ENCODE results near the gene PRKCH. TPM values are rescaled to one million over a fixed set of nuclear protein-coding genes. Genes with fewer than 3 reads are reported as not detected.

PRKCH gene
- total and polyA plus RNA-seq, 3 experiments from 2014 or later: 165 to 369 (median 166) TPM

GRCh38 chr14:61329478-61330051, 8.2 kb downstream of the PRKCH start:
- peak overlapping the region; percentile 68 for H3K4me3 ChIP-seq (ENCODE audit: low read length)
- no peaks in the 10 kb centered on the region for H3K27me3 ChIP-seq (ENCODE audit: insufficient read depth, low read length, poor library complexity, severe bottlenecking)
- H3K4me1 Mint-ChIP-seq: peaks cover 72 to 89% (median 86%) of the 10 kb centered on the region in 3 donors
- no peaks in the 10 kb centered on the region for H3K36me3 ChIP-seq (ENCODE audit: insufficient read depth, low read length)
- POLR2A ChIA-PET: interaction anchor here (1.0 kb wide), 2 partner anchors 13 to 31 kb away, joined by 3 to 4 read pairs; no protein-coding TSS in a partner anchor
- CTCF ChIA-PET: interaction anchor here (0.6 to 1.6 kb wide), 6 partner anchors 9 to 60 kb away, joined by 3 to 7 read pairs (median 3); no protein-coding TSS in a partner anchor
- H3K36me3 Mint-ChIP-seq: peaks cover 18 to 63% (median 27%) of the 10 kb centered on the region in 3 donors
- peaks cover 94% of the 10 kb centered on the region for H3K4me1 ChIP-seq (ENCODE audit: insufficient read depth, low read length)
- peak overlapping the region in 7 of 8 donors; percentile 86 to 100 (median 95) for H3K27ac Mint-ChIP-seq
- DNase-seq: no peak
- no peaks in the 10 kb centered on the region for H3K9me3 ChIP-seq (ENCODE audit: low read length)
- no peaks in the 10 kb centered on the region for H3K27me3 Mint-ChIP-seq
- H3K9me3 Mint-ChIP-seq: no peaks in the 10 kb centered on the region
- H3K4me3 Mint-ChIP-seq: peak overlapping the region in 6 of 7 donors; percentile 98 to 100 (median 98)
- H3K27ac ChIP-seq (ENCODE audit: low read depth, low read length): peak overlapping the region; percentile 46

- H3K4me3 Mint-ChIP-seq: peak overlapping the region in 6 of 7 donors; percentile 98 to 100 (median 98)
- Histone ChIP-seq H3K27me3 (ENCODE audit: insufficient read depth, low read length, poor library complexity, severe bottlenecking) (no peaks in the 10 kb centered on the region), H3K4me1 (ENCODE audit: insufficient read depth, low read length) (peaks cover 91% of the 10 kb centered on the region), H3K27ac (ENCODE audit: low read depth, low read length) (peak overlapping the region; percentile 46), H3K9me3 (ENCODE audit: low read length) (no peaks in the 10 kb centered on the region), H3K4me3 (ENCODE audit: low read length) (peak overlapping the region; percentile 68), H3K36me3 (ENCODE audit: insufficient read depth, low read length) (no peaks in the 10 kb centered on the region)
- no peaks in the 10 kb centered on the region for H3K9me3 Mint-ChIP-seq
- POLR2A ChIA-PET: interaction anchor here (1.0 to 3.3 kb wide), 5 partner anchors 8 to 58 kb away, joined by 4 to 26 read pairs (median 6); partner anchors contain the start of gene PRKCH
- no peak for DNase-seq
- H3K27me3 Mint-ChIP-seq: no peaks in the 10 kb centered on the region
- H3K27ac Mint-ChIP-seq: peak overlapping the region in 7 of 8 donors; percentile 86 to 100 (median 95)
- H3K36me3 Mint-ChIP-seq: peaks cover 11 to 60% (median 27%) of the 10 kb centered on the region in 3 donors
- CTCF ChIA-PET: interaction anchor here (0.5 to 1.6 kb wide), 13 partner anchors 9 to 459 kb away, joined by 3 to 7 read pairs (median 3); partner anchors contain the start of gene PRKCH
- peaks cover 72 to 91% (median 86%) of the 10 kb centered on the region in 3 donors for H3K4me1 Mint-ChIP-seq
These were observed 9.1 kb downstream of the PRKCH start for GRCh38 chr14:61330511-61330910.

- Mint-ChIP-seq H3K36me3 (peaks cover 9 to 55% (median 23%) of the 10 kb centered on the region in 3 donors), H3K27me3 (no peaks in the 10 kb centered on the region), H3K9me3 (no peaks in the 10 kb centered on the region), H3K4me1 (peaks cover 73 to 88% (median 86%) of the 10 kb centered on the region in 3 donors), H3K4me3 (peak overlapping the region; percentile 83 to 88 (median 86)), H3K27ac (peak overlapping the region; percentile 97 to 99 (median 98))
- H3K9me3 ChIP-seq (ENCODE audit: low read length): no peaks in the 10 kb centered on the region
- H3K4me1 ChIP-seq (ENCODE audit: insufficient read depth, low read length): peaks cover 91% of the 10 kb centered on the region
- CTCF ChIA-PET: interaction anchor here (0.7 to 3.0 kb wide), 9 partner anchors 9 to 75 kb away, joined by 3 to 31 read pairs (median 5); partner anchors contain the start of gene PRKCH
- H3K27ac ChIP-seq (ENCODE audit: low read depth, low read length): peak overlapping the region; percentile 48
- no peaks in the 10 kb centered on the region for H3K36me3 ChIP-seq (ENCODE audit: insufficient read depth, low read length)
- POLR2A ChIA-PET: interaction anchor here (0.6 to 3.3 kb wide), 3 partner anchors 10 to 106 kb away, joined by 3 to 26 read pairs (median 7); partner anchors contain the start of gene PRKCH
- DNase-seq: no peak
- H3K4me3 ChIP-seq (ENCODE audit: low read length): peak overlapping the region; percentile 53
- no peaks in the 10 kb centered on the region for H3K27me3 ChIP-seq (ENCODE audit: insufficient read depth, low read length, poor library complexity, severe bottlenecking)
These were observed 10.7 kb downstream of the PRKCH start for GRCh38 chr14:61331992-61332657.

- Histone ChIP-seq H3K27me3 (ENCODE audit: insufficient read depth, low read length, poor library complexity, severe bottlenecking) (no peaks in the 10 kb centered on the region), H3K4me3 (ENCODE audit: low read length) (peak overlapping the region; percentile 53), H3K9me3 (ENCODE audit: low read length) (no peaks in the 10 kb centered on the region), H3K4me1 (ENCODE audit: insufficient read depth, low read length) (peaks cover 91% of the 10 kb centered on the region), H3K27ac (ENCODE audit: low read depth, low read length) (peak overlapping the region; percentile 61), H3K36me3 (ENCODE audit: insufficient read depth, low read length) (no peaks in the 10 kb centered on the region)
- no peak for DNase-seq
- Mint-ChIP-seq H3K36me3 (peaks cover 6 to 52% (median 21%) of the 10 kb centered on the region in 3 donors), H3K27ac (peak overlapping the region; percentile 97 to 99 (median 98)), H3K9me3 (no peaks in the 10 kb centered on the region), H3K27me3 (no peaks in the 10 kb centered on the region), H3K4me3 (peak overlapping the region; percentile 83 to 88 (median 86)), H3K4me1 (peaks cover 73 to 88% (median 86%) of the 10 kb centered on the region in 3 donors)
- POLR2A ChIA-PET: interaction anchor here (0.6 to 3.3 kb wide), 5 partner anchors 10 to 105 kb away, joined by 3 to 26 read pairs (median 3); partner anchors contain the start of gene PRKCH
- CTCF ChIA-PET: interaction anchor here (0.7 to 3.0 kb wide), 6 partner anchors 10 to 50 kb away, joined by 3 to 31 read pairs (median 6); partner anchors contain the start of gene PRKCH
These were observed 11.3 kb downstream of the PRKCH start for GRCh38 chr14:61332658-61333029.

GRCh38 chr14:61333087-61333486, 11.7 kb downstream of the PRKCH start:
- Mint-ChIP-seq H3K4me3 (peak overlapping the region; percentile 83 to 88 (median 86)), H3K36me3 (peaks cover 7 to 56% (median 23%) of the 10 kb centered on the region in 3 donors), H3K9me3 (no peaks in the 10 kb centered on the region), H3K27ac (peak overlapping the region; percentile 97 to 99 (median 98)), H3K27me3 (no peaks in the 10 kb centered on the region), H3K4me1 (peaks cover 77 to 92% (median 91%) of the 10 kb centered on the region in 3 donors)
- peaks cover 91% of the 10 kb centered on the region for H3K4me1 ChIP-seq (ENCODE audit: insufficient read depth, low read length)
- DNase-seq: no peak
- H3K27me3 ChIP-seq (ENCODE audit: insufficient read depth, low read length, poor library complexity, severe bottlenecking): no peaks in the 10 kb centered on the region
- H3K27ac ChIP-seq (ENCODE audit: low read depth, low read length): peak overlapping the region; percentile 61
- H3K9me3 ChIP-seq (ENCODE audit: low read length): no peaks in the 10 kb centered on the region
- ChIA-PET POLR2A (interaction anchor here (0.6 to 3.3 kb wide), 8 partner anchors 11 to 67 kb away, joined by 3 to 26 read pairs (median 3); partner anchors contain the start of gene PRKCH), CTCF (interaction anchor here (0.7 to 3.0 kb wide), 9 partner anchors 9 to 119 kb away, joined by 3 to 31 read pairs (median 5); partner anchors contain the start of genes PRKCH and TMEM30B)
- peak overlapping the region; percentile 53 for H3K4me3 ChIP-seq (ENCODE audit: low read length)
- no peaks in the 10 kb centered on the region for H3K36me3 ChIP-seq (ENCODE audit: insufficient read depth, low read length)

GRCh38 chr14:61334197-61334701, 12.9 kb downstream of the PRKCH start:
- CTCF ChIA-PET: interaction anchor here (0.8 to 3.0 kb wide), 8 partner anchors 10 to 117 kb away, joined by 3 to 31 read pairs (median 4); partner anchors contain the start of genes PRKCH and TMEM30B
- no peaks in the 10 kb centered on the region for H3K27me3 Mint-ChIP-seq
- no peaks in the 10 kb centered on the region for H3K27me3 ChIP-seq (ENCODE audit: insufficient read depth, low read length, poor library complexity, severe bottlenecking)
- H3K36me3 ChIP-seq (ENCODE audit: insufficient read depth, low read length): no peaks in the 10 kb centered on the region
- H3K4me3 ChIP-seq (ENCODE audit: low read length): peak overlapping the region; percentile 53
- H3K27ac Mint-ChIP-seq: peak overlapping the region; percentile 97 to 99 (median 98)
- H3K4me1 ChIP-seq (ENCODE audit: insufficient read depth, low read length): peaks cover 92% of the 10 kb centered on the region
- H3K9me3 Mint-ChIP-seq: no peaks in the 10 kb centered on the region
- H3K9me3 ChIP-seq (ENCODE audit: low read length): no peaks in the 10 kb centered on the region
- peak overlapping the region; percentile 82 to 88 (median 86) for H3K4me3 Mint-ChIP-seq
- peak overlapping the region; percentile 61 for H3K27ac ChIP-seq (ENCODE audit: low read depth, low read length)
- H3K36me3 Mint-ChIP-seq: peaks cover 7 to 54% (median 19%) of the 10 kb centered on the region in 3 donors
- no peak for DNase-seq
- peaks cover 82 to 94% (median 93%) of the 10 kb centered on the region in 3 donors for H3K4me1 Mint-ChIP-seq
- POLR2A ChIA-PET: interaction anchor here (1.1 to 3.8 kb wide), 4 partner anchors 12 to 52 kb away, joined by 3 to 29 read pairs (median 6); partner anchors contain the start of gene PRKCH

- no peaks in the 10 kb centered on the region for H3K27me3 ChIP-seq (ENCODE audit: insufficient read depth, low read length, poor library complexity, severe bottlenecking)
- H3K9me3 ChIP-seq (ENCODE audit: low read length): no peaks in the 10 kb centered on the region
- peak overlapping the region; percentile 69 to 91 (median 84) for H3K4me3 Mint-ChIP-seq
- peaks cover 91% of the 10 kb centered on the region for H3K4me1 ChIP-seq (ENCODE audit: insufficient read depth, low read length)
- ChIA-PET CTCF (interaction anchor here (0.8 to 3.0 kb wide), 5 partner anchors 9 to 69 kb away, joined by 3 to 31 read pairs (median 5); partner anchors contain the start of gene PRKCH), POLR2A (interaction anchor here (1.2 to 3.8 kb wide), 3 partner anchors 13 to 51 kb away, joined by 5 to 29 read pairs (median 6); partner anchors contain the start of gene PRKCH)
- DNase-seq: peak in 2 of 5 donors; percentile 41 to 74
- H3K36me3 ChIP-seq (ENCODE audit: insufficient read depth, low read length): no peaks in the 10 kb centered on the region
- peak overlapping the region; percentile 50 for H3K4me3 ChIP-seq (ENCODE audit: low read length)
- H3K27ac ChIP-seq (ENCODE audit: low read depth, low read length): peak overlapping the region; percentile 79
- no peaks in the 10 kb centered on the region for H3K9me3 Mint-ChIP-seq
- H3K27me3 Mint-ChIP-seq: no peaks in the 10 kb centered on the region
- H3K36me3 Mint-ChIP-seq: peaks cover 7 to 49% (median 15%) of the 10 kb centered on the region in 3 donors
- peak overlapping the region; percentile 97 to 100 (median 99) for H3K27ac Mint-ChIP-seq
- peaks cover 79 to 91% (median 89%) of the 10 kb centered on the region in 3 donors for H3K4me1 Mint-ChIP-seq
These were observed 13.7 kb downstream of the PRKCH start for GRCh38 chr14:61335049-61335448.
